ENCODE measurements around the gene DBNDD2.
A peak's percentile ranks its signal among the peaks of the same experiment; 100 is the strongest.

The DBNDD2 gene

GRCh38 chr20:45407783-45408645, at the start of gene DBNDD2:
DBNDD2 (plus strand) TSS chr20:45408289; CDS start chr20:45408468, 179 bp downstream.
- Mint-ChIP-seq H3K27ac (peak within 1 kb of the TSS; percentile 47), H3K9me3 (no peaks in the 10 kb centered on the region), H3K4me3 (peak within 1 kb of the TSS; percentile 78), H3K4me1 (ENCODE audit: low read depth) (peaks cover 29% of the 10 kb centered on the region), H3K36me3 (ENCODE audit: low read depth) (peaks cover 22% of the 10 kb centered on the region), H3K27me3 (peaks cover 3% of the 10 kb centered on the region)
- DNase-seq, result no peak

DNA sequence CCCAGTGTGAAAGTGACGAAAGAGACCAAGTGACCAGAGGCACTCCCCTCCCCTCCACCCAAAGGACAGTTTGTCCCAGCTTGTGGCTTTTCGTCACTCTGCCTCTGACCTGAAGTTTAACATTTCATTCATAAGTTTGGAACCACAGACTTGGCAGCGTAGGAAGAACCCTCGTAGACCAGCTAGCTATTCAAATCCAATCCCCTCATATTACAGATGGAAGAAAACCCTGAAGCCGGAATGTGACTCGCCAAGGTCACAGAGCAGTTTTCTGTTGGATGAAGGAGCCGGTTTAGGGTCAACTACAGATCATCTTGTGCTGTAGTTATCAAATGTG, 49.1 kb upstream of the DBNDD2 start:
- peaks cover 9% of the 10 kb centered on the region for H3K36me3 Mint-ChIP-seq (ENCODE audit: low read depth)
- H3K4me3 Mint-ChIP-seq, result no peak overlapping the region
- no peaks in the 10 kb centered on the region for H3K27me3 Mint-ChIP-seq
- DNase-seq, result no peak
- H3K4me1 Mint-ChIP-seq (ENCODE audit: low read depth), result peaks cover 61% of the 10 kb centered on the region
- no peaks in the 10 kb centered on the region for H3K9me3 Mint-ChIP-seq
- H3K27ac Mint-ChIP-seq, result no peak overlapping the region

- H3K4me3 Mint-ChIP-seq, result no peak overlapping the region
- H3K27ac Mint-ChIP-seq, result no peak overlapping the region
- H3K4me1 Mint-ChIP-seq (ENCODE audit: low read depth), result peaks cover 58% of the 10 kb centered on the region
- H3K36me3 Mint-ChIP-seq (ENCODE audit: low read depth), result peaks cover 11% of the 10 kb centered on the region
- H3K9me3 Mint-ChIP-seq, result no peaks in the 10 kb centered on the region
- DNase-seq, result no peak
- H3K27me3 Mint-ChIP-seq, result no peaks in the 10 kb centered on the region
These were observed 48.5 kb upstream of the DBNDD2 start for GRCh38 chr20:45359406-45360148.

DNA sequence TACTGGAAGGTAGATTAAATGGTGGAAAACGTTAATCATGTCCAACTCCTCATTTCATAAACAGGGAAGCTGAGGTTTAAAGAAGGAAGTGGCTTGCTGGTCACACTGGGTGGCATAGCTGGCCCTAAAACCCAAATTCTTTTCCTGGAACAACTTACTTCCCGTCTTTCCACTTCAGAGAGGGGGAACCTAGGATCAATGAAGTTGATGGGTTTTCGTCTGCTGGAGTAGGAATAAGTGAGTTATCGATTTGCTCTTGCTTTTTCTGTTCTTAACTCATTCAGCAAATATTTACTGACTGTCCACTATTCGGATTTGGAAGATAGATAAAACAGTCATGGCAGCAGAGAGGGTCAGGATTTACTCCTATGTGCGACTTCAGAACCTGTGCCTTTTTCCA, 46.3 kb upstream of the DBNDD2 start:
- Mint-ChIP-seq H3K9me3 (no peaks in the 10 kb centered on the region), H3K27me3 (no peaks in the 10 kb centered on the region), H3K27ac (no peak overlapping the region), H3K4me3 (no peak overlapping the region), H3K4me1 (ENCODE audit: low read depth) (peaks cover 58% of the 10 kb centered on the region), H3K36me3 (ENCODE audit: low read depth) (peaks cover 30% of the 10 kb centered on the region)
- no peak for DNase-seq

- Mint-ChIP-seq H3K4me3 (peak within 1 kb of the TSS; percentile 100), H3K27me3 (no peaks in the 10 kb centered on the region), H3K9me3 (no peaks in the 10 kb centered on the region), H3K27ac (peak within 1 kb of the TSS; percentile 100), H3K36me3 (ENCODE audit: low read depth) (peaks cover 42% of the 10 kb centered on the region), H3K4me1 (ENCODE audit: low read depth) (peaks cover 60% of the 10 kb centered on the region)
- peak; percentile 99 for DNase-seq
These were observed 45.1 kb upstream of the DBNDD2 start, which contains the start of gene SYS1 for GRCh38 chr20:45362804-45363610. SYS1 (plus strand) TSS chr20:45363156; CDS start chr20:45363532, 376 bp downstream.

DNA sequence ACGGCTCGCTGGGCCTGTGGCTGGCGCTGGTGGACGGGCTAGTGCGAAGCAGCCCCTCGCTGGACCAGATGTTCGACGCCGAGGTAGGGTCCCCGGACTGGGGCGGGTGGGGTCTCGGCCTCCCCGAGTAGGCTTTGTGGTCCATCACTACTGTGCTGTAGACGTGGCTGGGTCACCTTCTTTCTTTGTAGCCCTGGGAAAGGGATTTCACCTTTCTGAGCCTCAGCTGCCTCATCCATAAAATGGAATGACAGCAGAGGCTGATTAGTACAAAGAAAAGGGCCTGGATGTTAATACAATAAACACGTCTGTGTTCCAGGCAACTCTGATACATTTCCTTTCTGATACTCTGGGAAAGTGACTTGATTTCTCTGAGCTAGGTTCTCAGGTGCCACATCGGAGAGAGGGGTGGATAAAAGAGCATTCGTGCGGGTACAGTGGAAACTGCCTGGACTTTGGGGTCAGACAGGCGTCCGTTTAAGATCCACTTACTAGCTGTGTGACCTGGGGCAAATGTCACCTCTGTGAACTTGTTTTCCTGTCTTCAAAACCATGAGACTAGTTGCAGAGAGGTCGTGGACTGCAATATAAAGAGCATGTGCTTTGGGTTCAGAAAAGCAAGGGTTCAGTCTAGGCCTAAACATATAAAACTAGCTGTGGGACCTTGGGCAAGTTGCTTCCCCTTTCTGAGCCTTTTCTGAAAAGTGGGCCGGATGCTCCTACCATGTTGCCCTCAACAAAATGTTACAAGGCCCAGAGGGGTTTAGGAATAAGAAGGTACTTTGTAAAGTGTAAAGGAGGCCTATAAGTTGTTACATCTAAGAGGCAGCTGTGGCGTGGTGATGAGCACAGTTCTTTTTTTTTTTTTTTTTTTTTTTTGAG, 44.2 kb upstream of the DBNDD2 start:
- Mint-ChIP-seq H3K27ac (peak overlapping the region; percentile 100), H3K9me3 (no peaks in the 10 kb centered on the region), H3K27me3 (no peaks in the 10 kb centered on the region), H3K4me1 (ENCODE audit: low read depth) (peaks cover 60% of the 10 kb centered on the region), H3K36me3 (ENCODE audit: low read depth) (peaks cover 51% of the 10 kb centered on the region), H3K4me3 (peak overlapping the region; percentile 100)
- DNase-seq, result no peak

GRCh38 chr20:45365444-45365970, 42.6 kb upstream of the DBNDD2 start:
- H3K27ac Mint-ChIP-seq, result peak overlapping the region; percentile 79
- H3K4me1 Mint-ChIP-seq (ENCODE audit: low read depth), result peaks cover 59% of the 10 kb centered on the region

GRCh38 chr20:45366192-45366591, 41.9 kb upstream of the DBNDD2 start:
- peak overlapping the region; percentile 61 for H3K27ac Mint-ChIP-seq
- H3K4me3 Mint-ChIP-seq, result no peak overlapping the region
- peaks cover 59% of the 10 kb centered on the region for H3K4me1 Mint-ChIP-seq (ENCODE audit: low read depth)
- no peaks in the 10 kb centered on the region for H3K27me3 Mint-ChIP-seq
- no peak for DNase-seq
- no peaks in the 10 kb centered on the region for H3K9me3 Mint-ChIP-seq
- H3K36me3 Mint-ChIP-seq (ENCODE audit: low read depth), result peaks cover 62% of the 10 kb centered on the region

More at GRCh38 chr20:45365444-45365970, 42.6 kb upstream of the DBNDD2 start:
- no peak for DNase-seq
- peaks cover 56% of the 10 kb centered on the region for H3K36me3 Mint-ChIP-seq (ENCODE audit: low read depth)
- H3K4me3 Mint-ChIP-seq, result no peak overlapping the region
- H3K9me3 Mint-ChIP-seq, result no peaks in the 10 kb centered on the region
- no peaks in the 10 kb centered on the region for H3K27me3 Mint-ChIP-seq

GRCh38 chr20:45366631-45367030, 41.5 kb upstream of the DBNDD2 start:
- H3K27me3 Mint-ChIP-seq, result no peaks in the 10 kb centered on the region
- H3K36me3 Mint-ChIP-seq (ENCODE audit: low read depth), result peaks cover 67% of the 10 kb centered on the region
- H3K4me3 Mint-ChIP-seq, result no peak overlapping the region
- H3K4me1 Mint-ChIP-seq (ENCODE audit: low read depth), result peaks cover 61% of the 10 kb centered on the region
- H3K9me3 Mint-ChIP-seq, result no peaks in the 10 kb centered on the region
- no peak for DNase-seq
- peak overlapping the region; percentile 61 for H3K27ac Mint-ChIP-seq

DNA sequence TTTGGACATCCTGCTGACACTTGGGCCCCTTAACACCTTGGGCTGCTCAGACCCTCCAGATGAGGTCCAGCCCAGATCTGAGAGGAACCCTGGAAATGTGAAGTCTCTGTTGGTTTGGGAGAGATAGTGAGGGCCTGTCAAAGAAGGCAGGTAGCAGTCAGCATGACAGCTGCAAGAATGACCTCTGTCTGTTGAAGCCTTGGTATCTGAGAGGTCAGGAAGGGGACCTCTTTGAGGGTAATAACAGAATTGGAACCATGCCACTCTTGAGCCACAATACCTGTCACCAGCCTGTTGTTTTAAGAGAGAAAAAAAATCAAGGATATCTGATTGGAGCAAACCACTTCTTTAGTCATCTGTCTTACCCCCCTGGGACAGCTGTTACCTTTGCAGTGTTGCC, 41.0 kb upstream of the DBNDD2 start:
- peaks cover 61% of the 10 kb centered on the region for H3K4me1 Mint-ChIP-seq (ENCODE audit: low read depth)
- no peaks in the 10 kb centered on the region for H3K9me3 Mint-ChIP-seq
- no peaks in the 10 kb centered on the region for H3K27me3 Mint-ChIP-seq
- no peak overlapping the region for H3K4me3 Mint-ChIP-seq
- DNase-seq, result no peak
- H3K27ac Mint-ChIP-seq, result peak overlapping the region; percentile 48
- H3K36me3 Mint-ChIP-seq (ENCODE audit: low read depth), result peaks cover 70% of the 10 kb centered on the region

DNA sequence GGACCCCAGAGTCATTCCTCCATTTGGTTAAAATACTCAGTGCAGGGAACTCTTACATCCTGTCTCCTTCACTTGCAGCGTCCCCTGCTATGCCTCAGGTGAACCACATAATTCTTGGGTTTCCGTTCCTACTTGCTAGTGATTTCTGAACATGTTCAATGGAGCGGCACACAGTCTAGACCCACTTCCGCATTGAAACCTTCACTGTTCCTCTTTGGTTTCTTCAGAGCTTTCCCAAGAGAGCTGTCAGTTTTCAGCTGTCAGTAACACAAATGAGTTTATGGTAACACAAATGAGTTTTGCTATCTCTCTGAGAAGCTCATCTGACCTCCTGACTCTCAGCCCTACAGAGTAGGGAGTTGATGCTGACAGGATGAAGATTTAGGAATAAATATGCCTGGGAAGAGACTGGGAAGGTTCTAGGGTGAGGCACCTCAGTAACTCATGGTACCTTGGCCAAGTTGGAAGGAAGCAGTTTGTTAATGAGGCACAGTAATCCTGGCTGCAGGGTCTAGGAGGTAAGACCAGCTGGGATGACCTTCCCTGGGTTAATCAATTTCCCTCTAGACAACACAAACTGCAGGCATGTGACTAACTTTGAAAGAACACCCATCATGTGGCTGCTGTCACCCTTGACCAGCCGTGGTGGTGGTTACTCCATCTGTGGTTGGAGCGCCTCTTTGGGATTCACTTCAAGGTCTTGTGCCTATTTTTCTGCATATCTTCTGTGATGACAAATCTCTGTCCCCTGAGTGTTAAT, 39.7 kb upstream of the DBNDD2 start:
- H3K36me3 Mint-ChIP-seq (ENCODE audit: low read depth), result peaks cover 66% of the 10 kb centered on the region
- peaks cover 64% of the 10 kb centered on the region for H3K4me1 Mint-ChIP-seq (ENCODE audit: low read depth)
- H3K27me3 Mint-ChIP-seq, result no peaks in the 10 kb centered on the region
- DNase-seq, result no peak
- H3K9me3 Mint-ChIP-seq, result no peaks in the 10 kb centered on the region
- peak overlapping the region; percentile 9 for H3K4me3 Mint-ChIP-seq
- H3K27ac Mint-ChIP-seq, result peak overlapping the region; percentile 76

GRCh38 chr20:45370571-45371160, 37.4 kb upstream of the DBNDD2 start:
- Mint-ChIP-seq H3K4me1 (ENCODE audit: low read depth) (peaks cover 57% of the 10 kb centered on the region), H3K27me3 (no peaks in the 10 kb centered on the region), H3K4me3 (no peak overlapping the region), H3K36me3 (ENCODE audit: low read depth) (peaks cover 60% of the 10 kb centered on the region), H3K9me3 (no peaks in the 10 kb centered on the region), H3K27ac (peak overlapping the region; percentile 41)
- no peak for DNase-seq

Measured in activated T-cell treated with anti-CD3 and anti-CD28 coated beads, Interleukin-2, amount 50 U/mL, for 24 hours (primary cell).